Superior temporal gyrus (tissue), 1 donor: ENCODE measurements around the gene SCLT1.
"Not testable (repeated sequence)": the region's sequence is repeated elsewhere in the genome, so short reads cannot be mapped to it uniquely, and the experiment has no call there.

Experiments used
- DNase-seq: peaks from one replicate; pipeline ENCODE4 v3.0.0-alpha.2; 2016; ENCODE audit errors: extremely low spot score

The SCLT1 gene

DNA sequence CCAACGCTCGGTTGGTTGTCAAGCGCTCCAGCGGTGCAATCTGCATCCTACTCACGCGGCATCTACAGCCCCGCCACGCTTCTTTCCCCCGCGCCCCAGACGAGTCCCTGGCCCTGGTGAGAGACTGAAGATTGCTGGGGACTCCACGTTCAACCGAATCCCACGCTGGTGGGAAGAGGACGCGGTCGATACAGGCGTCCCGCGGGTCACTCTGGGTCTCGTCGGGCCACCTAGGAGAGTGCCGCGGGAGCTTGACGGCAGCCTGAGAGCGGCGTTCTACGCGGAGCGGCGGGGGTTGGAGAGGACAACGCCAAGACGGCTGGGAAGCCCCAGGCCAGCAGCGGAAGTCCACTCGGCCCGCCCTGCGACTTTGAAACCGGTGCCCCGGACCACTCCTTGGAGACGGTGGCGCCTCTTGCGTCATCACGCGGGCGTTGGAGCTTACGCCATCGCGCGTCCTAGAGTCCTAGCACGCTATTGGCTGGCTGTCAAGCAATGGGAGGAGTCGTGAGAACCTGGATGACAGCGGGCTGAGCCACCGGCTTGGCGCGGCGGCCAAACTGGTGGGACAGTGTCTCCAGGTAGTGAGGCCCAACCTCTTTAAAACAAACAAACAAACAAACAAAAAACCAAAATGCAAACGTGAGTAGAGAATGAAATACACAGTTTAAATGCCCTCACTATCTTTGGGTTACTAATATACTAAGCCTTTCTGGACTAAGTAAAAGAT lies at the start of gene SCLT1:
SCLT1 (minus strand) TSS at position 349 of the 730 bp plus-strand sequence. CDS start 436 bp downstream, outside the sequence.
- DNase-seq, result peak; percentile 99

DNA sequence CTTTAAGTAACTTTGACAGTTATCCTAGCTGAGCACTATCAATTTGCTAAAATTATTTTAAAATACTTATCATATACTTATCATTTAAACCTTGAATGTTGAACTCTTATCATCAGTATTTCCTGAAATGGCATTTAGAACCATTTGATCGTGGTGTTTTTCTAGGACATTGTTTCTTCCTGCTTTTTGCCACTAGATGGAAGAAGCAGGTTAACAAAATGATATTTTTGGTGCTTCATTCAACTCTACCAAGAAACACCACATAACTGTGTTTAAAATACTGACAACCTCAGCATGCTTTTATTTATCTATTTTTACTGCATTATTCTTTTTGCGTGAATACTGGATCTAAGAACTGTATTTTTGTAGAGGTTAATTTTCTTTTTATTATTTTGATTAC lies 47.2 kb upstream of the SCLT1 start:
- peak; percentile 29 for DNase-seq

DNA sequence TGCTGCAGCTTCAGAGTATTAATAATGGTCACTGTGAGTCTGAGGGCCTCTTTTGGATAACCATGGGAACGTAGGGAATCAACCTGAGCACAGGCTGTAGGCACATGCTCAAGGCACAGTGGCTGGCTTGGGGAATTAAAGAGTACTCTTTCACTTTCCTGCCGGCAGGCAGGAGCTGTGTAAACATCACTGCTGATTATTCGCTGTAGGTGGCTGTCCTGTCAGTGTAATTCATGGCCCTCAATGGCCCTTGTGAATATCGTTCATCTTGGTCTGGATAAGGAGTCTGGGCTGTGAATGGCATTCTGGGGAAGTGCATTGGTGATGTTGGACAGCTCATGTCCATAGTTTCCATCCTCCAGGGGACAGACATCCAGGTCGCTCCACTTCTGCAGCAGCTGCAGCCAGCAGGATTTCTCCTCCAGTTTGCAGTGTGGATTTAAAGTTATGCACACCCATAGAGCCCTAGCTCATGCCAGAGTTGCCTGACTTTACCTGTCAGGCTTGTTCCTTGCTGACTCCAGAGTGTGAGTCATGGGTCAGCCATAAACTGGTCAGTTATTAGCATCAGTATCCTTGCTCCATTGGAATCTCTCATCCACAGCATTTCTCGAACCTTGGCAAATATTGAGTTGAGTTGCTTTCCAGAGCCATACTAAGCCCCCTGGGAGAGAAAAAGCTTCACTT lies 45.6 kb upstream of the SCLT1 start:
- no peak for DNase-seq

DNA sequence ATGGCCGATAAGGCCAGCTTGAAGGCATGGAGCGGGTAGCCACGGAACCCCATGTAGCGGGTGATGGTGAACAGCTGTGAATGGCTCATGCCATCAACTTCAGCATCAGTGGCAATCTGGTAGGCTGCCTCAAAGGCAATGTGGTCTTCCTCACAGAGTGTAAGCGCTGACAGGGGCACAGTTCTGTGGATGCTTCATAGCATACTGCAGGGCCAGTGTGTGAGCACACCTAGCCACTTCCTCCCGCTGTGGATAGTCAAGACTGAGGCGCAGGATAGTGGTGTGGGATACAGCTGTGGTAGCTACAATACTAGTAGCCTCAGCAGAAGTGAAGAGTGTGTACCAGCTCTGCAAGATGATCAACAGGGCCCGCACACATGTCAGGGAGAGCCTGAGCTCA lies 43.1 kb upstream of the SCLT1 start:
- DNase-seq, result no peak

DNA sequence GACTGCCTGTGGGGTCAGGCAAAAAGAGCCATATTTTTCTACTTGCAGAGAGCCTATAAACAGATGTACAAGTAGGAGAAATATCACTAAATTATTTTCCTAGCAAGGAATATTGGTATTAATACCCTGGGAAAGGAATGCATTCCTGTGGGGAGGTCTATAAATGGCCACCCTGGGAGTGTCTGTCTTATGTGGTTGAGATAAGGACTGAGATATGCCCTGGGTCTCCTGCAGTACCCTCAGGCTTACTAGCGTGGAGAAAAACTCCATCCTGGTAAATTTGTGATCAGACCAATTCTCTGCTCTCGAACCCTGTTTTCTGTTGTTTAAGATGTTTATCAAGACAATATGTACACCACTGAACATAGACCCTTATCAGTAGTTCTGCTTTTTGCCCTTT lies 38.0 kb upstream of the SCLT1 start:
- DNase-seq, result no peak

DNA sequence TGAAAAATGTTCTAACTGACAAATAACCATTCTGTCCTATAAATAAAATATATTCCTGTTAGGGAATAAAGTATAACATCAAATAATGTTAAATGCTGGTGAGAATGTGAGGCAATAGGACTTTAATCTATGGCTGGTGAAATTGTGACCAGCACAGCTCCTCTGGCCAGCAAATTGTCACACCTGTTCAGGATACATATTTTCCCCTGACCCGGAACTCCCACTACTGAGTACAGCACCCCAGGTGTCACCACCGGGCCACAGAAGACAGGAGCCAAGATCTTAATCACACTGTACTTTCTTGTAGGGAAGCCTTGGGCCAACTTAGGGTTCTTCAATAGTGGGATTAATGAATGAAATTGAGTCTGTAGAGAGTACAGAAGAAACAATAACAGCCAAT lies 35.8 kb upstream of the SCLT1 start:
- DNase-seq, result no peak

DNA sequence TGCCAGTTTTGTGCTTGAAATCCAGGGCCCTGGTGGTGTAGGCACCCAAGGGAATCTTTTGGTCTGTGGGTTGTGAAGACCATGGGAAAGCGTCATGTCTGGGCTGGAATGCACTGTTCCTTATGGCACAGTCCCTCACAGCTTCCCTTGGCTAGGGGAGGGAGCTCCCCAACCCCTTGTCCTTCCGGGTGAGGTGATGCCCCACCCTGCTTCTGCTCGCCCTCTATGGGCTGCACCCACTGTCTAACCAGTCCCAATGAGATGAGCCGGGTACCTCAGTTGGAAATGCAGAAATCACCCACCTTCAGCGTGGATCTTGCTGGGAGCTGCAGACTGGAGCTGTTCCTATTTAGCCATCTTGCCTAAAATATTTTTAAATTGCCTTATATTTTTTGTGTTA lies 33.3 kb upstream of the SCLT1 start:
- not testable (repeated sequence) for DNase-seq

DNA sequence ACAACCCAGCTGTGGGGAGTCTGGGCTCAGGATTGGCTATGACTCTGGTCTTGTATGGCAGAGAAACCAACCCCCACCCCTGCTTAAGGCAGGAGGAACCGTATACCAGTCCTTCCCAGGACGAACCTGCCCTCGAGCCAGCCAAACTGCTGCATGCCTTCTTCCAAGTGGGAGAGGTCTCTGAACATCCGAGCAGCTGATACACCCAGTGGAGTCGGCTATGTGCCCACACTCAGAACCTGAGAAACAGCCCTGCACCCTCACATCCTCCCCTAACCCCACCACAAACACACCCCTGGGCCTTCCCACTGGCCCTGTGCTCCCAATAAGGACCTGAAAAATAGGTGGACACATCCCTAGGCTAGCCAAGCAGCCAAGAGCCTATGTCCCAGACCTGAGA lies 24.4 kb upstream of the SCLT1 start:
- no peak for DNase-seq

DNA sequence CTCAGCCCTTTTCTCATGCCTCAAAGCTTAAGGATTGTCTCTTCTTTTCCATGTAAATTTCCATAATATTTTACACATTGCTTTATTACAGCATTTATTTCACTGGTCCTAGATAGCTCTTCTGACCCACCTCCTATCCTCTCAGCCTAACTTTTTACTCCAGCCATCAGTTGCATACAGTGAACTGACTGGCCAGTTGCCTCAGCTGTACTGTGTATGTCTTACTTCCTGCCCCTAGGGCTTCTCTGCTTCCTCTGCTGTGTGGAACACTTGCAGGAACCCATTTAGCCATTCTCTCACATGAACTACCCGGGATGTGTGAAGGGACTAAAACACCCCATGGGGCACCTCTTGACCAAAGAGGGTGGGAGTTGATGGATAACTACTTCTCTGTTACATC lies 20.6 kb upstream of the SCLT1 start:
- no peak for DNase-seq

DNA sequence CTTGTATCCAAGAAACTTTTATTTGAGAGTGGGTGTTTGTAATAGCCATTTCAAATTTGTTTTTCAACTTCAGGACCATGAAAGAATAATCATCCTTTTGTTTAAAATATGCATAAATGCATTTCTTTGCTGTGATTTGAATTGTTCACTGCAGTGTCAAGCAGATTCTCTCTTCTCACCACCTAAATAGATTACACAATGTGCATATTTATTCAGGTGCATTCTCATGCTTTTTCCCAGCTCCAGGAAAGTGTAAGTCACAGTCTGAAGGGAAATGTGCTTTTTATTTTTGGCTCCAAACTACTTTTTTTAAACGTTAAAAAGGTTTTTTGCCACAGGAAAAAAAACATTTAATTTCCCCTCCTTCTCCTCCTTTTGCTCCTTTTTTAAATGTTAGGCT lies 20.1 kb upstream of the SCLT1 start:
- DNase-seq, result no peak

DNA sequence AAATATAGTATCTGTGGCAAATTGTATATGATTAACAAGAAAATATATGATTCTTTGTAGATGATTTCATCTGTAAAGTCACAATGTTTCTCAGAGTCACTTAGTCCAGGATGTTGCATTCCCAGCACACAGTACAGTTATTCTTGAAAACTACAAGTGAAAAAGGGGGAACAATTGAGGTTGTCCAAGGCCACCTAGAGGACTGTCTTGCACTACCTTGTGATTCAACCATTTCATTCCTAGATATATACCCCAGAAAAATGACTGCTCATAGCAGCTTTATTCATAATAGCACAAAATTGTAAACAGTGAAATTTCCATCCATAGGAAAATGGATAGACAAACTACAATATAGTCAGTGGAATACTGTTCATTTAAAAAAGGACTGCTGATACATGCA lies 18.6 kb upstream of the SCLT1 start:
- no peak for DNase-seq

DNA sequence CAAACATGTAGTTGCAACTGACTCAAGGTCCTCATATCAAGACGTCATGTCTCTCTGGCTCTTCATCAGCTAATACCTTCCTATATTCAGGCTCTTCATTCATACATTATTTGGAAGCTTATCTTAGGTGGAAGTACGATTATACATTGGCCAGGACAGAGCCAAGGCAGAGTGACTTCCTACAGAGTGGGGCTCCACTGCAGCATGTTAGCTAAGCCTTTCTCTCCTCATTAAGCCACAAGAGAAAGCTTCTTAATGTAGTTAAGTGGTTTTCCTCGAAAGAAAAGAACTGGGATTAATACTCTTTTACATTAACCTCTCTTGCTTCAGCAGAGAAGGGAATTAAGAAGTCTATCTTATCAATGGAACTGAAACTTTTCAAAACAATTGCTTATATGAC lies 17.6 kb upstream of the SCLT1 start:
- no peak for DNase-seq

DNA sequence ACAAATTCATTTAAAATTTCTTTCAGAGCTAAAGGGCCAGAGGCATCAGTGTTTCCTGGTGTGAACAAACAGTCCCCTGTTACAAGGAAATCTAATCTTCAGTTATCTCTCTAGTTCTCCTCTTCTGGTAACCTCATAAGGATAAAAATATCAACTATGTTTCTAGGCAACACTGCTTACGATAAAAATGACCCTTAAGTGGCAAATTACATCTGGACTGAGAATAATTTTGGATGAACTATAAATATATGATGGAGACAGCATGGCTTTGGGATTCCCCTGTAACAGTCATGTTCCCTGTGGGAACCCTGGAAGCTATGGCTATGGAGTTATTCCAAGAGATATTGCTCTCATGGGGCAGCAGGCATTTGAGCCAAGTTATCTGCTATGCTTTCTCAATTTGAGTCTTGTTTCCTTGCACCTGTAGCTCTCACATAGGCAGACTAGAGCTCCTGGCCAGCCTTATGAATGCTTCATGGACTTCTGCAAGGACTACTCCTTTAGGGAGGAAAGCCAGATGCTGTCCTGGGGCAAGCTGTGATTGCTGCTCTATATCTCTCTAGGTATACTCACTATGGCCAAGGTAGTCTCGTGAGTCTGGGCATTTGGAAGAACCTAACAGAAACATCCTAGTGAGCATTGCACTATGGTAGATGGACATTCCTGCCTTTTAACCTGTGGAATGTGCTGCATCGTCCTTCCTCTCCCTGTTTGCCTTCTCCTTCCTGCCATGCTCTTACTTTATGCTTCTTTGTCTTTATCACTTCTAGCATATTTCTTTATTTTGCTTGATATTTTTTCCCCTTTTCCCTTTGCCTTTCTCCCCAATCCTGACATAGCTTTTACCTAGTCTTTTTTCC lies 16.9 kb upstream of the SCLT1 start:
- no peak for DNase-seq

DNA sequence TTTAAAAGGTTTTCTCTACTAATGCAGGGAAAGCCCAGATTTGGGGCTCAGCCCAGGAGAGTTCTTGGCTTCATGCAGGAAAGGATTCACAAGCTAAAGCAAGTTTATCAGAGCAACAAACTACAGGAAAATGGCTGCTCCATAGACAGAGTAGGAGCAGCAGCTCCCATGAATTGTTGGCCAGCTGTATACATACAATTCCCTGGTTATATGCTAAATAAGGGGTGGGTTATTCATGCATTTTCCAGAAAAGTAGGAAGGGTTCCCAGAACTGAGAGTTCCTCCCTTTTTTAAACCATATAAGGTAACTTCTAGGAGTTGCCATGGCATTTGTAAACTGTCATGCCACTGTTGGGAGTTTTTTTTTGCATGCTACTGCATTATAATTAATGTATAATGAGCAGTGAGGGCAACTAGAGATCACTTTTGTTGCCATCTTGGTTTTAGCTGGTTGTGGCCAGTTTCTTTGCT lies 5.2 kb upstream of the SCLT1 start:
- DNase-seq, result no peak

DNA sequence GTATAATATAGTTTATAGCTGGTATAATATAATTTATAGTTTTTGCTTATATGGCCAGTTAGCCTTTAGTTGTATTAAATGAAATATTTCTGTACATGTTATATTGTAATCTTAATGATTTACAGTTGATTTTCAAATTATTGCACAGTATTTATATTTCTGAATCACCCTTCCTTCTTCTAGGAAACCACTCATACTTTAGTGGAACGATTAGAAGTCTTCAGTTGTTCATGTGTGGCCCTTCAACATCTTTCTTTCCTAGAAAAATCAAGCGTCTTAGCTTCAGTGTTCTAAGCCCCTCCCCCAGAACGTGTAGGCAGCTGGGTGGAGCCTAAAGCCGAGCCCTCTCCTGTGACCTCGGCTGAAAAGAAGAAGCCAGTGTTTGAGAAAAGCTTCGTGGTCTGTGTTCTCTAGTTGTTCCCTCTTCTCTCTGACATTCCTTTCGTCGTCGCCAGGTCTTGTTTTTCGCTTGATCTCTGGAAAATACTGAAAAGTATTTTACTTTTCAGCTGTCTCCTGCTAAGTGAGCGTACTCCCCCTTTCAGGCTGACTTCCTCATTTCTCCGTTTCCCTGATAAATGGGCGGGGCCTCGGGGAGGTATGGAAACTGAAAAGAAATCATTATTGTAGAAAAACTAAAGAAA lies 2.6 kb upstream of the SCLT1 start, which contains the start of gene C4orf33:
C4orf33 (plus strand) TSS at position 342 of the 644 bp plus-strand sequence. CDS start 6,459 bp downstream, outside the sequence.
- DNase-seq, result peak; percentile 81

DNA sequence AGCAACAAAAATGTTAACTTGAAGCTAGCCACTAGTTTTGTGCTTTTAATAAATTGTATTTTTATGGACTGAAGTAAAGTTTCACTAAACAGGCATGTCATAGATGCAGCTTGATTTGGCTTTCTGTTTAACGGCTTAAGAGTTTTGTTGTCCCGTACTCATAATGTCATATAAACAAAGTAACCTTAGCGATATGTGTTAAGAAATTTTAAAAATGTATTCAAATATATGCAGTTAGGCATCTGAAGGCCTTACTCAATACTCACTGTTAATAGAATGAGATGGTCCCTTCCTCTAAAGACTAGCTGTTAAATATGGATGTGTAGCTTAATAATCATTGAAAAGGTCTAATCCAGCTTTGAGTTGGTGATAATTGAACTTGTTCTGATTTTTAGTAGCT lies 1.0 kb upstream of the SCLT1 start:
- no peak for DNase-seq

DNA sequence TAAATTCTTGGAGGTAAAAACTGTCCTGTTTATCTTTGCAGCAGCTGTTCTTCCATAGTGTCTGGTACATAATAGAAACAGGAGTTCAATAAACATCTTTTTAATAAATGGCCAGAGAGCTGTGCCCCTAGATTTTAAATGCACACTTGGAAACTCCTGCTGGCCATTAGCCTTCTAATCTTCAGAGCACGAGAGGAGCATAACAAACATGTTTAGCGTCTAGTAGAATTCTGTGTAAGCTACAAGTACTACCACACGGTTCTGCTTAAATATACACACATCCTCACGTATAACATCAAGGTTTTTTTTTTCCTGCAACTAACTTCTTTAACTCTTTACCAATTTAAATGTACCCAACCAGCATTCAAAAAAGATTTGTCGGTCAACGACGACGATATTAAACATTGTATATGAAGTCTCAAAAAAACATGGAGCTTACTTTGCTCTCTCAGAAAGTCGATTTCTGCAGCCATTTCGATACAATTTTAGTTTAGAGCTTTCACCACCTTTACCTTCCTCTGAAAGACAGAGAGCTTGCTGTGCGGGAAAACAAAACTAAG lies 628 bp downstream of the SCLT1 start:
- peak; percentile 69 for DNase-seq

DNA sequence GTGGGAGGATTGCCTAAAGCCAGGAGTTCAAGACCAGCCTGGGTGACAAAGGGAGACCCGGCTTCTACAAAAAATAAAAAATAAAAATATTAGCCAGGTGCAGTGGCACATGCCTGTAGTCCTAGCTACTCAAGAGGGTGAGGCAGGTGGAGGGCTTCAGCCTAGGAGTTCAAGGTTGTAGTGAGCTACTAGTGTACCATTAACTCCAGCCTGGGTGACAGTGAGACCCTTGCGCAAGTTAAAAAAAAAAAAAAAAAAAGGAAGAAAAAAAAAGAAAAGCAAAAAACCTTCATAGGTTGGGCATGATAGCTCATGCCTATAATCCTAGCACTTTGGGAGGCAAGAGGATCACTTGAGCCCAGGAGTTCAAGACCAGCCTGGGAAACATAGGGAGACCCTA lies 5.8 kb downstream of the SCLT1 start:
- DNase-seq, result no peak

DNA sequence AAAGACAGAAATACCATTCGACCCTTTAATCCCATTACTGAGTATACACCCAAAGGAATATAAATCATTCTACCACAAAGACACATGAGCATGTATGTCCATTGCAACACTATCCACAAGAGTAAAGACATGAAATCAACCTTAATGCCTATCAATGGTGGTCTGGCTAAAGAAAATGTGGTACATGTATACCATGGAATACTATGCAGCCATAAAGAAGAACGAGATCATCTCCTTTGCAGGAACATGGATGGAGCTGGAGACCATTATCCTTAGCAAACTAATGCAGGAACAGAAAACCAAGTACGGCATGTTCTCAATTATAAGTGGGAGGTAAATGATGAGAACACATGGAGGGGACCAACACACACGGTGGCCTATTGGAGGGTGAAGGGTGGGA lies 7.9 kb downstream of the SCLT1 start:
- DNase-seq, result no peak

DNA sequence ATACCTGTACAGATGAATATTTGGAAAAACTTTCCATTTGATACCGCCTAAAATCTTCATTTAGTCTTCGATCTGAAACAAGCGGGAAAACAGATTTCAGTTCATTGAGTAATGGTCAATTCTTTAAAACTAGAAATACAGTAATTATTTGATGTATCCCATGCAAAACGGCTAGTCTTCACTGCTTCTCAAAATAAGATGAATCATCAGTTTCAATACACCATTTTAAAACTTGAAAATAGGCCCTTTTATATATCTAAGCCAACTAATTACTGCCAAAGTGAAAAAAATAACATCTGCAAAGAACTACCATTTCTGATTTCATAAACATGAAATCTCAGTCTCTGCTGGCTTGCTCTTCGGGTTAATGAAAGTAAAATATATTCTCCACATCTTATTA lies 11.0 kb downstream of the SCLT1 start:
- no peak for DNase-seq

DNA sequence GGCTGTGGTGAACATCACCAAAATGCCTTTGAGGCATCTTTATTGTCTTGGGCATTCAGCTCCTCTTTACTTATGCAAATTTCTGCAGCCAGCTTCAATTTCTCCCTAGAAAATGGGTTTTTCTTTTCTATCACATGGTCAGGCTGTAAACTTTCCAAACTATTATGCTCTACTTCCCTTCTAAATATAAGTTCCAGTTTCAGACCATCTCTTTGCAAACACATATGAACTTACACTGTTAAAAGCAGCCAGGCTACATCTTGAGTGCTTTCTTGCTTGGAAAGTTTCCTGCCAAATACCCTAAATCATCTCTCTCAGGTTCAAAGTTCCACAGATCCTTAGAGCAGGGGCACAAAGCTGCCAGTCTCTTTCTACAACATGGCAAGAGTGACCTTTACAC lies 13.2 kb downstream of the SCLT1 start:
- no peak for DNase-seq

DNA sequence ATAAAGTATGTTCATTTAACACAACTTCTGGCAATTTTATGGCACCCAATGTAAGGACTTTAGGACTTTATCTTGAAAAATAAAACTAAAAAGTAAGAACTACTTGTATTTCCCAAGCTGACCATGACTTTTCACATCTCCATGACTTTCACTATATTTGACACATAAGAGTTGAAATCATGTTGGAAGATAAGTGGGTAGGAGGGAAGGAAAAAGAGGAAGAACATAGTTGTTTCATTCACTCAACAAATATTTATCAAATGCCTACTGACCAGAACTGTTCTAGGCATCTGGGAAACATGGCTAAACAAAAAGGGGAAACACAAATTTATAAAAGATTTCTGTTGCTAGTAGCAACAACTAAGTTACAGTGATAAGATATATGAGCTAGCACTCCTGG lies 16.0 kb downstream of the SCLT1 start:
- DNase-seq, result no peak
